HG03039 (cell line): ENCODE measurements around the gene TBX5.
"Not testable (repeated sequence)": the region's sequence is repeated elsewhere in the genome, so short reads cannot be mapped to it uniquely, and the experiment has no call there.

Source experiments
- ATAC-seq: cut with Tn5 transposase; IDR thresholded peaks from one replicate; pipeline ENCODE4 v1.9.1; 2021; ENCODE audit warnings: mild to moderate bottlenecking, moderate library complexity; ENCODE audit not compliant: unreplicated experiment

The TBX5 gene

GRCh38 chr12:114393569-114393968 lies 12.4 kb downstream of the TBX5 start:
- no peak for ATAC-seq

GRCh38 chr12:114392909-114393308 lies 13.0 kb downstream of the TBX5 start:
- no peak for ATAC-seq

- no peak for ATAC-seq
Observed at GRCh38 chr12:114391088-114391487, 14.9 kb downstream of the TBX5 start.

GRCh38 chr12:114384739-114385138 lies 21.2 kb downstream of the TBX5 start:
- no peak for ATAC-seq

GRCh38 chr12:114381177-114381576 lies 24.8 kb downstream of the TBX5 start:
- no peak for ATAC-seq

GRCh38 chr12:114371733-114372132 lies 34.2 kb downstream of the TBX5 start:
- ATAC-seq: no peak

GRCh38 chr12:114371250-114371649 lies 34.7 kb downstream of the TBX5 start:
- no peak for ATAC-seq

GRCh38 chr12:114368685-114369452 lies 37.1 kb downstream of the TBX5 start:
- no peak for ATAC-seq

- ATAC-seq: no peak
Observed at GRCh38 chr12:114361992-114362391, 44.0 kb downstream of the TBX5 start.

GRCh38 chr12:114361545-114361944 lies 44.4 kb downstream of the TBX5 start:
- no peak for ATAC-seq

- no peak for ATAC-seq
Observed at GRCh38 chr12:114360485-114360884, 45.5 kb downstream of the TBX5 start.

- no peak for ATAC-seq
Observed at GRCh38 chr12:114355389-114356088, 50.4 kb downstream of the TBX5 start.

- not testable (repeated sequence) for ATAC-seq
Observed at GRCh38 chr12:114349239-114349638, 56.7 kb downstream of the TBX5 start.

GRCh38 chr12:114347861-114348260 lies 58.1 kb downstream of the TBX5 start:
- ATAC-seq: no peak

GRCh38 chr12:114344831-114345230 lies 61.1 kb downstream of the TBX5 start:
- no peak for ATAC-seq

- ATAC-seq: no peak
Observed at GRCh38 chr12:114344303-114344663, 61.7 kb downstream of the TBX5 start.

- no peak for ATAC-seq
Observed at GRCh38 chr12:114343585-114344302, 62.2 kb downstream of the TBX5 start.

GRCh38 chr12:114342656-114343055 lies 63.3 kb downstream of the TBX5 start:
- no peak for ATAC-seq

GRCh38 chr12:114341635-114342034 lies 64.3 kb downstream of the TBX5 start:
- ATAC-seq: no peak

GRCh38 chr12:114340231-114340630 lies 65.7 kb downstream of the TBX5 start:
- ATAC-seq: no peak

GRCh38 chr12:114339626-114340025 lies 66.3 kb downstream of the TBX5 start:
- no peak for ATAC-seq

- no peak for ATAC-seq
Observed at GRCh38 chr12:114335607-114336006, 70.3 kb downstream of the TBX5 start.
